ENCODE data around the gene PSTK.

GRCh38 chr10:123031124-123031523 lies 50.9 kb downstream of the PSTK start:
- TF ChIP-seq CTCF (optimal IDR thresholded peaks at IDR 0.05 in 1 of 3, IDR thresholded peaks at IDR 0.05 in 1 of 3, conservative IDR thresholded peaks at IDR 0.05 in 1 of 3; ENCODE audit: extremely low read depth in 1 of 3, insufficient read depth in 2 of 3, low read length in 3 of 3): no peak
- no peak for TF ChIP-seq EZH2 (IDR thresholded peaks at IDR 0.05; ENCODE audit: low read length)

Data from keratinocyte (primary cell).